ENCODE measurements around the gene WDR27.

The WDR27 gene

DNA sequence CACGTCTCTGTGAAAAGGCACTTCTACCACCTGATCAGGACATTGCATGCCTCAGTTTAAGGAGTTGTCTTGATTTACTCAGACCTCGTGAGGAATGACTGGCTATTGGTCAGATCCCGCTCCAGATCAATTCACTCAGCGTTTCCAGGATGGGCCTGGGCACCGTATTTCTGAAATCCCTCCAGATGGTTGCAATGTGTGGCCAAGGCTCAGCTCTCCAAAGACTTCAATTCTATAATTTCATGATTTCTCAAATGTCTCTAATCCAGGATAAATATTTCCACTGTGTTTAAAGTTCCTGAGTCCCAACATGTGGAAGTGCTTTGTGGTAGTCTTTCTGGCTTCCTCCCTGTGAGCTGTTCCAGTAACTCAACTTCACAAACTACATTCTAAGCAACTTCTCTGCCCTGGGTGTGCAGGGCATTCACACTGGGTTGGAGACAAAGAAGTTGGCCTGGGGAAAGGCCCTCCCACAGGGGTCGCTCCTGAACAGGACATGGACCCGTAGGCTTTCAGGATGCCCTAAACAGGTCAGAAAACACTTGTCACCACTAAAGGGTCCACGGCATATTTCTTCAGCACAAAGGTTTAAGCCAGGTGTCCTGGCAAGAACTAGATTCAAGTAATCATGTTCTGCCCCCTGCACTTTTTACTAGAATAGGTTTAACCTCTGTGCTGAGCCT, 212.1 kb downstream of the WDR27 start:
- H3K4me2 ChIP-seq (ENCODE audit: low read depth, low read length, poor library complexity, severe bottlenecking), result no peak overlapping the region
- no peaks in the 10 kb centered on the region for H4K20me1 ChIP-seq (ENCODE audit: insufficient read depth, low read length, poor library complexity, severe bottlenecking)
- H3K9me2 ChIP-seq (replicated peaks; ENCODE audit: low read depth, low read length), result no peaks in the 10 kb centered on the region
- TF ChIP-seq, protein P1, sequence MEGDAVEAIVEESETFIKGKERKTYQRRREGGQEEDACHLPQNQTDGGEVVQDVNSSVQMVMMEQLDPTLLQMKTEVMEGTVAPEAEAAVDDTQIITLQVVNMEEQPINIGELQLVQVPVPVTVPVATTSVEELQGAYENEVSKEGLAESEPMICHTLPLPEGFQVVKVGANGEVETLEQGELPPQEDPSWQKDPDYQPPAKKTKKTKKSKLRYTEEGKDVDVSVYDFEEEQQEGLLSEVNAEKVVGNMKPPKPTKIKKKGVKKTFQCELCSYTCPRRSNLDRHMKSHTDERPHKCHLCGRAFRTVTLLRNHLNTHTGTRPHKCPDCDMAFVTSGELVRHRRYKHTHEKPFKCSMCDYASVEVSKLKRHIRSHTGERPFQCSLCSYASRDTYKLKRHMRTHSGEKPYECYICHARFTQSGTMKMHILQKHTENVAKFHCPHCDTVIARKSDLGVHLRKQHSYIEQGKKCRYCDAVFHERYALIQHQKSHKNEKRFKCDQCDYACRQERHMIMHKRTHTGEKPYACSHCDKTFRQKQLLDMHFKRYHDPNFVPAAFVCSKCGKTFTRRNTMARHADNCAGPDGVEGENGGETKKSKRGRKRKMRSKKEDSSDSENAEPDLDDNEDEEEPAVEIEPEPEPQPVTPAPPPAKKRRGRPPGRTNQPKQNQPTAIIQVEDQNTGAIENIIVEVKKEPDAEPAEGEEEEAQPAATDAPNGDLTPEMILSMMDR (conservative IDR thresholded peaks at IDR 0.05; ENCODE audit: low read length), result no peak
- TF ChIP-seq EZH2phosphoT487 (IDR thresholded peaks at IDR 0.05; ENCODE audit: borderline replicate concordance), result no peak
- no peaks in the 10 kb centered on the region for H3K79me2 ChIP-seq (ENCODE audit: insufficient read depth, low read length)
- no peaks in the 10 kb centered on the region for H3K36me3 ChIP-seq (ENCODE audit: insufficient read depth, low read length)
- no peak overlapping the region for H3K9ac ChIP-seq (ENCODE audit: low read depth, low read length, poor library complexity, severe bottlenecking)
- H3F3A ChIP-seq (ENCODE audit: low read depth), result no peaks in the 10 kb centered on the region
- peaks cover 12% of the 10 kb centered on the region; the same call in 1 of the 2 replicates for H3K9me3 ChIP-seq (ENCODE audit: insufficient read depth, low read depth, low read length)
- no peaks in the 10 kb centered on the region for H3K4me1 ChIP-seq (ENCODE audit: insufficient read depth, low read length, poor library complexity, severe bottlenecking)
- no peak overlapping the region for H2AFZ ChIP-seq (ENCODE audit: low read length)
- H3K27me3 ChIP-seq (ENCODE audit: insufficient read depth, low read length, poor library complexity, severe bottlenecking), result no peaks in the 10 kb centered on the region
- no peak overlapping the region for H3K4me3 ChIP-seq (ENCODE audit: low read length, poor library complexity, severe bottlenecking)

DNA sequence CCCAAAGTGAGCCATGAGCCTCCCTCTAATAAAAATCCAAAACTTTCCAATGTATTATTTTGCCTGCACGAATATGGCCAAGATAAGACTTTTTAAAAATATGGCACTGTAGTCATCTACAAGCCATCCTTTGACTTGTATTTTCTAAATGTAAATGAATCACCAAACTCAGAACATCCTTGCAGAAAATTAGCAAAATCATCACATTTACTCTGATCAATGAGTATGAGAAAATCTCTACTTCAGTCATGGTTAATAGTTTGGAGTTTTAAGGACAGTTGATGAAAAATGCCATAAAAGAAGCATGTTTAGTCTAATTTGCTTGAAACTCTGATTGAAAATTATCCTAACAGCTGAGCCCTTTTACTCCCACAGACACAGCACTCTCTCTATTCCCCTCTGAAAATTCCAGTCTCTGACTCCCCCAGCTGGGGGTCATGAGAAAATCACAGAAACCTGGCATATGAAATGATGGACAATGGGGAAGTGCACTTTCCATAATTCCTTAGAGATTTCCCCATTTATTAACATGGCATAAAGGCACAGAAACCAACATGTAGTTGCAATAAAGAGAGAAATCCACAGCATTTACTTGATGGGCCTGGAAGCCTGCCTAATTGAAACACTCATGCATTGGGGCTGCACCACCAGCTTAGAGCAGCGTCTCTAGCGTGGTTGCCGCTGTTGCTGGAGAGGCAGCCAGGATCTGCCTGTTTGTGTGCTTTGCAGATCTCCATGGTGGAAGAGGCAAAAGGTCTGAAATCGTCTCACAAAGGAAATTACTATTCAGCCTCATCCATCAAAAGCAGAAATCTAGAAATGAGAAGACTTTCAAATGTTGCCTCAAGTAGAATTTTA, 214.0 kb downstream of the WDR27 start:
- Histone ChIP-seq H2AFZ (ENCODE audit: low read length) (no peak overlapping the region), H3K4me1 (ENCODE audit: insufficient read depth, low read length, poor library complexity, severe bottlenecking) (no peaks in the 10 kb centered on the region), H3K27me3 (ENCODE audit: insufficient read depth, low read length, poor library complexity, severe bottlenecking) (no peaks in the 10 kb centered on the region), H3K9me2 (replicated peaks; ENCODE audit: low read depth, low read length) (no peaks in the 10 kb centered on the region), H3F3A (ENCODE audit: low read depth) (no peaks in the 10 kb centered on the region), H3K36me3 (ENCODE audit: insufficient read depth, low read length) (no peaks in the 10 kb centered on the region), H3K4me3 (ENCODE audit: low read length, poor library complexity, severe bottlenecking) (no peak overlapping the region), H3K79me2 (ENCODE audit: insufficient read depth, low read length) (no peaks in the 10 kb centered on the region), H3K9me3 (ENCODE audit: insufficient read depth, low read depth, low read length) (peaks cover 12% of the 10 kb centered on the region; the same call in 1 of the 2 replicates), H3K4me2 (ENCODE audit: low read depth, low read length, poor library complexity, severe bottlenecking) (no peak overlapping the region), H4K20me1 (ENCODE audit: insufficient read depth, low read length, poor library complexity, severe bottlenecking) (no peaks in the 10 kb centered on the region), H3K9ac (ENCODE audit: low read depth, low read length, poor library complexity, severe bottlenecking) (no peak overlapping the region)
- TF ChIP-seq, protein P1 (conservative IDR thresholded peaks at IDR 0.05; ENCODE audit: low read length), result no peak
- TF ChIP-seq EZH2phosphoT487 (IDR thresholded peaks at IDR 0.05; ENCODE audit: borderline replicate concordance), result no peak

DNA sequence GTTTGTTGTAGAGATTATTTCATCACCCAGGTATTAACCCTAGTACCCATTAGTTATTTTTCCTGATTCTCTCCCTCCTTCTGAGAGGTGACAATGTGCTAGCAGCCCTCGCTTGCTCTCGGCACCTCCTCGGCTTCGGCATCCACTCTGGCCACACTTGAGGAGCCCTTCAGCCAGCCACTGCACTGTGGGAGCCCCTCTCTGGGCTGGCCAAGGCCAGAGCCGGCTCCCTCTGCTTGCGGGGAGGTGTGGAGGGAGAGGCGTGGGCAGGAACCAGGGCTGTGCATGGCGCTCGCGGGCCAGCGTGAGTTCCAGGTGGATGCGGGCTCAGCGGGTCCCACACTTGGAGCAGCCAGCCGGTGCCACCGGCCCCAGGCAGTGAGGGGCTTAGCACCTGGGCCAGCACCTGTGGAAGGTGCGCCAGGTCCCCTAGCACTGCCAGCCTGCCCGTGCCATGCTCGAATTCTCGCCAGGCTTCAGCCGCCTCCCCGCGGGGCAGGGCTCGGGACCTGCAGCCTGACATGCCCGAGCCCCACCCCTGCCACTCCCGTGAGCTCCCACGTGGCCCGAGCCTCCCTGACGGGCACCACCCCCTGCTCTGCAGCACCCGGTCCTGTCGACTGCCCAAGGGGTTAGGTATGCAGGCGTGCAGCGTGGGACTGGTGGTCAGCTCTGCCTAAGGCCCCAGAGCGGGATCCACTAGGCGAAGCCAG, 221.9 kb downstream of the WDR27 start:
- no peaks in the 10 kb centered on the region for H3K4me1 ChIP-seq (ENCODE audit: insufficient read depth, low read length, poor library complexity, severe bottlenecking)
- H3K4me3 ChIP-seq (ENCODE audit: low read length, poor library complexity, severe bottlenecking), result no peak overlapping the region
- H3K4me2 ChIP-seq (ENCODE audit: low read depth, low read length, poor library complexity, severe bottlenecking), result no peak overlapping the region
- H3K9me2 ChIP-seq (replicated peaks; ENCODE audit: low read depth, low read length), result no peaks in the 10 kb centered on the region
- H3K36me3 ChIP-seq (ENCODE audit: insufficient read depth, low read length), result no peaks in the 10 kb centered on the region
- no peaks in the 10 kb centered on the region for H4K20me1 ChIP-seq (ENCODE audit: insufficient read depth, low read length, poor library complexity, severe bottlenecking)
- TF ChIP-seq EZH2phosphoT487 (IDR thresholded peaks at IDR 0.05; ENCODE audit: borderline replicate concordance), result no peak
- TF ChIP-seq, protein P1 (conservative IDR thresholded peaks at IDR 0.05; ENCODE audit: low read length), result no peak
- H3F3A ChIP-seq (ENCODE audit: low read depth), result no peaks in the 10 kb centered on the region
- H3K79me2 ChIP-seq (ENCODE audit: insufficient read depth, low read length), result no peaks in the 10 kb centered on the region
- H3K27me3 ChIP-seq (ENCODE audit: insufficient read depth, low read length, poor library complexity, severe bottlenecking), result no peaks in the 10 kb centered on the region
- H3K9me3 ChIP-seq (ENCODE audit: insufficient read depth, low read depth, low read length), result peaks cover 20% of the 10 kb centered on the region; the same call in 1 of the 2 replicates
- H2AFZ ChIP-seq (ENCODE audit: low read length), result no peak overlapping the region
- H3K9ac ChIP-seq (ENCODE audit: low read depth, low read length, poor library complexity, severe bottlenecking), result no peak overlapping the region

Data from Loucy (cell line).